ENCODE data around the gene AATK. TPM values are rescaled to one million over a fixed set of nuclear protein-coding genes. Genes with fewer than 3 reads are reported as not detected.

The AATK gene
- total and polyA plus RNA-seq, 2 donors (not counting 3 experiments of a cell fraction or from before 2014, with no cell fraction given): 0.69 to 1.00 TPM

- CTCF ChIA-PET: interaction anchor here (1.4 kb wide), 1 partner anchor 102 kb away, joined by 5 read pairs; no protein-coding TSS in a partner anchor
- Histone ChIP-seq H3K9me1 (replicated peaks; ENCODE audit: control insufficient read depth, extremely low read depth, insufficient read depth, low read length) (no peaks in the 10 kb centered on the region), H3K36me3 (ENCODE audit: control insufficient read depth in 2 of 2, extremely low read depth in 1 of 2, insufficient read depth in 2 of 2, low read length in 2 of 2) (no peaks in the 10 kb centered on the region), H2AFZ (ENCODE audit: low read depth, low read length) (no peak overlapping the region), H3K9me3 (replicated peaks; ENCODE audit: control insufficient read depth, insufficient read depth, low read length) (no peaks in the 10 kb centered on the region), H3K79me2 (ENCODE audit: control insufficient read depth, insufficient read depth, low read length) (no peaks in the 10 kb centered on the region), H3K4me2 (ENCODE audit: insufficient read depth, low read length) (no peak overlapping the region), H3K9ac (replicated peaks; ENCODE audit: extremely low read depth, insufficient read depth, low read length) (no peak overlapping the region), H3K4me3 (replicated peaks in 1 of 3; ENCODE audit: insufficient read depth in 1 of 3, low read depth in 1 of 3, low read length in 3 of 3) (no peak overlapping the region), H3K4me1 (ENCODE audit: control insufficient read depth, extremely low read depth, insufficient read depth, low read length) (peaks cover 6% of the 10 kb centered on the region), H3K27ac (ENCODE audit: insufficient read depth, low read depth, low read length) (no peak overlapping the region), H4K20me1 (replicated peaks; ENCODE audit: control insufficient read depth, extremely low read depth, insufficient read depth, low read length) (no peaks in the 10 kb centered on the region), H3K27me3 (ENCODE audit: control insufficient read depth in 2 of 2, insufficient read depth in 2 of 2, low read length in 2 of 2) (no peaks in the 10 kb centered on the region)
- BruUV-seq (replicated peaks): no TSS peak
- FAIRE-seq (no peak), DNase-seq (ENCODE audit: low read depth, low spot score) (no peak)
- POLR2A ChIA-PET: interaction anchor here (0.6 kb wide), 1 partner anchor 79 kb away, joined by 3 read pairs; no protein-coding TSS in a partner anchor
- dilution Hi-C loops (cut with MboI; ENCODE audit: extremely low pct_ligation_motif_present, low sequenced_read_pairs) (no loop called here), intact Hi-C loops (cut with micrococcal nuclease) (no loop called here)
- TF ChIP-seq POLR2AphosphoS5 (IDR thresholded peaks at IDR 0.05; ENCODE audit: insufficient read depth, low read depth, low read length): no peak
- TF ChIP-seq JUN (IDR thresholded peaks at IDR 0.05; ENCODE audit: borderline replicate concordance, insufficient read depth, insufficient read length, low read depth): no peak
- TF ChIP-seq, protein P1, sequence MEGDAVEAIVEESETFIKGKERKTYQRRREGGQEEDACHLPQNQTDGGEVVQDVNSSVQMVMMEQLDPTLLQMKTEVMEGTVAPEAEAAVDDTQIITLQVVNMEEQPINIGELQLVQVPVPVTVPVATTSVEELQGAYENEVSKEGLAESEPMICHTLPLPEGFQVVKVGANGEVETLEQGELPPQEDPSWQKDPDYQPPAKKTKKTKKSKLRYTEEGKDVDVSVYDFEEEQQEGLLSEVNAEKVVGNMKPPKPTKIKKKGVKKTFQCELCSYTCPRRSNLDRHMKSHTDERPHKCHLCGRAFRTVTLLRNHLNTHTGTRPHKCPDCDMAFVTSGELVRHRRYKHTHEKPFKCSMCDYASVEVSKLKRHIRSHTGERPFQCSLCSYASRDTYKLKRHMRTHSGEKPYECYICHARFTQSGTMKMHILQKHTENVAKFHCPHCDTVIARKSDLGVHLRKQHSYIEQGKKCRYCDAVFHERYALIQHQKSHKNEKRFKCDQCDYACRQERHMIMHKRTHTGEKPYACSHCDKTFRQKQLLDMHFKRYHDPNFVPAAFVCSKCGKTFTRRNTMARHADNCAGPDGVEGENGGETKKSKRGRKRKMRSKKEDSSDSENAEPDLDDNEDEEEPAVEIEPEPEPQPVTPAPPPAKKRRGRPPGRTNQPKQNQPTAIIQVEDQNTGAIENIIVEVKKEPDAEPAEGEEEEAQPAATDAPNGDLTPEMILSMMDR (IDR thresholded peaks at IDR 0.05; ENCODE audit: extremely low read depth in 1 of 2, insufficient read depth in 1 of 2, low read depth in 1 of 2, low read length in 2 of 2): no peak
- TF ChIP-seq POLR2A (IDR thresholded peaks at IDR 0.05; ENCODE audit: low read depth, low read length): no peak
- TF ChIP-seq MAX (IDR thresholded peaks at IDR 0.05; ENCODE audit: insufficient read depth, insufficient read length): no peak
- TF ChIP-seq GATA2 (IDR thresholded peaks at IDR 0.05; ENCODE audit: insufficient read depth, insufficient read length, low read depth, low read length): no peak
- TF ChIP-seq MYC (IDR thresholded peaks at IDR 0.05; ENCODE audit: low read depth, low read length): no peak
- TF ChIP-seq FOS (IDR thresholded peaks at IDR 0.05; ENCODE audit: borderline replicate concordance, insufficient read depth, low read length): no peak
- TF ChIP-seq EZH2 (IDR thresholded peaks at IDR 0.05; ENCODE audit: borderline replicate concordance, low read depth, low read length, severe bottlenecking): no peak
Observed at GRCh38 chr17:81091154-81091553, 74.9 kb downstream of the AATK start.

Measured in endothelial cell of umbilical vein (primary cell).